ENCODE results near the gene PDIA2.

DNA sequence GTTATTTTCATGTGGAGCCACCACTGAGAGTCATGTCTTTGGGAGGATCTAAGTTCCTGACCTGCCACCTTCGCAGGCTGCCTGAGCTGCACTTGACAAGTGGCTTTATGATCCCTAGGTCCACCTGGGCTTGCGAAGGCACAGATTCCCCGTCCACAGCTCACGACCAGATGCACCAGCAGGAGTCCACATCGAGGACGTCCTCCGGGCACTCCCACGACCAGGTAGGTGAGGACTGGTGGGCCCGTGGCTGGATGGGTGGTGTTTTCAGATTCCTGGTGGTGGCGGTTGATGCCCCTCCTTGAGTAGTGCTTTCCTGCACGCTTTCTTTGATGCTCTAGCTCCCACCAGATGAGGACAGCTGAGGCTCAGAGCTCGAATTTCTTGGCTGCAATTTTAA, 33.5 kb upstream of the PDIA2 start:
- TF ChIP-seq EZH2 (IDR thresholded peaks at IDR 0.05; ENCODE audit: insufficient read depth, poor library complexity, severe bottlenecking) (no peak), EZH2phosphoT487 (IDR thresholded peaks at IDR 0.05; ENCODE audit: insufficient read depth, low read depth) (no peak)

Measured in GM23248 (cell line).